Motor neuron (in vitro differentiated cells): ENCODE measurements around the gene RELL1. TPM values are rescaled to one million over a fixed set of nuclear protein-coding genes. Genes with fewer than 3 reads are reported as not detected.

Source experiments
- ATAC-seq, 8 experiments: fragments of 200-7000 bp; cut with Tn5 transposase; replicated peaks in 6 of 8; 2 replicates each; pipeline ENCODE4 v1.8.0; 2021; ENCODE audit warnings: mild to moderate bottlenecking in 8 of 8, moderate library complexity in 8 of 8
- H3K27ac ChIP-seq, 2 donors: fragments of 250-450 bp; sonication (Bioruptor Pico); 2 replicates each; pipeline ENCODE4 v1.9.0; 2021; ENCODE audit warnings: antibody characterized with exemption in 2 of 2, mild to moderate bottlenecking in 2 of 2, moderate library complexity in 1 of 2
- H3K4me1 ChIP-seq, 2 donors: fragments of 250-450 bp; sonication (Bioruptor Pico); replicated peaks in 1 of 2; 2 replicates each; pipeline ENCODE4 v1.6.1; 2021; ENCODE audit warnings: antibody characterized with exemption in 2 of 2, mild to moderate bottlenecking in 2 of 2, moderate library complexity in 1 of 2
- H3K4me3 ChIP-seq, 5 donors: fragments of 250-450 bp; sonication (Bioruptor Pico); 2 replicates each; pipeline ENCODE4 v1.9.0; 2021; ENCODE audit warnings: antibody characterized with exemption in 5 of 5, mild to moderate bottlenecking in 5 of 5, moderate library complexity in 4 of 5
- WGBS, 10 experiments: fragments of 450-650 bp; shearing (Covaris generic); methylation state at CpG; one replicate each; pipeline ENCODE4 v1.0.0; 2022; 5-methylcytosine and 5-hydroxymethylcytosine counted together
- in situ Hi-C, 9 experiments: fragments of 400-800 bp; cut with MboI; loops; one replicate each; pipeline ENCODE4 v1.15.0; 2021; ENCODE audit warnings: low sequenced_read_pairs in 9 of 9, low pct_unique_long_range_greater_than_20kb in 2 of 9; ENCODE audit not compliant: unreplicated experiment in 9 of 9
- total RNA-seq, 8 experiments: library from RNA; unstranded; fragments of 300-600 nt; gene quantifications; 2 replicates each; pipeline versions ENCODE4 v1.2.3 to v1.2.4, GENCODE V29; 2022

Gene RELL1
- total RNA-seq, 8 experiments from 2014 or later: 11.5 to 34.4 (median 13.3) TPM

GRCh38 chr4:37653601-37654000 is 32.6 kb downstream of the RELL1 start:
- WGBS, 10 experiments: 0 to 100% (median 92%) methylated on average over 1 of the region's 1 CpG; no CpG with 5 or more reads in 6 of the 10 experiments

GRCh38 chr4:37652747-37653527 is 33.2 kb downstream of the RELL1 start:
- H3K27ac ChIP-seq: no peak overlapping the region
- 79 to 100% (median 95%) methylated on average over 1 to 4 of the region's 4 CpGs; no CpG with 5 or more reads in 2 of the 10 experiments for WGBS, 10 experiments
- no peak for ATAC-seq
- in situ Hi-C loops: no loop called here
- H3K4me3 ChIP-seq: no peak overlapping the region
- H3K4me1 ChIP-seq: peaks cover 7 to 13% of the 10 kb centered on the region in 2 donors

More at GRCh38 chr4:37653601-37654000, 32.6 kb downstream of the RELL1 start:
- in situ Hi-C loops: no loop called here
- H3K4me3 ChIP-seq: no peak overlapping the region
- no peak for ATAC-seq
- H3K4me1 ChIP-seq: peaks cover 7 to 8% of the 10 kb centered on the region in 2 donors
- no peak overlapping the region for H3K27ac ChIP-seq

GRCh38 chr4:37651781-37652377 is 34.3 kb downstream of the RELL1 start:
- WGBS, 10 experiments: 57 to 100% (median 92%) methylated on average over 1 to 10 of the region's 13 CpGs; no CpG with 5 or more reads in 2 of the 10 experiments
- in situ Hi-C loops: no loop called here
- Histone ChIP-seq H3K4me1 (peaks cover 9 to 13% of the 10 kb centered on the region in 2 donors), H3K27ac (no peak overlapping the region), H3K4me3 (no peak overlapping the region)
- no peak for ATAC-seq

- WGBS, 10 experiments: 79 to 100% (median 92%) methylated on average over 2 to 3 of the region's 5 CpGs; no CpG with 5 or more reads in 6 of the 10 experiments
- in situ Hi-C loops: no loop called here
- ATAC-seq: no peak
- peaks cover 9 to 15% of the 10 kb centered on the region in 2 donors for H3K4me1 ChIP-seq
- H3K4me3 ChIP-seq: no peak overlapping the region
- no peak overlapping the region for H3K27ac ChIP-seq
Observed at GRCh38 chr4:37650481-37650880, 35.7 kb downstream of the RELL1 start.

GRCh38 chr4:37649268-37649667 is 36.9 kb downstream of the RELL1 start:
- Histone ChIP-seq H3K4me1 (peaks cover 9 to 15% of the 10 kb centered on the region in 2 donors), H3K4me3 (no peak overlapping the region), H3K27ac (peak overlapping the region in 1 of 2 donors; percentile 61)
- WGBS, 10 experiments: 38 to 100% (median 90%) methylated on average over 2 to 11 of the region's 11 CpGs; no CpG with 5 or more reads in 1 of the 10 experiments
- in situ Hi-C loops: no loop called here
- ATAC-seq: peak in 3 of 8 experiments; percentile 41 to 75 (median 52)

GRCh38 chr4:37648084-37648817 is 37.9 kb downstream of the RELL1 start:
- peak; percentile 95 to 100 (median 98) for ATAC-seq
- 20 to 100% (median 86%) methylated on average over 1 to 8 of the region's 8 CpGs; no CpG with 5 or more reads in 1 of the 10 experiments for WGBS, 10 experiments
- H3K4me1 ChIP-seq: peaks cover 9 to 15% of the 10 kb centered on the region in 2 donors
- no peak overlapping the region for H3K4me3 ChIP-seq
- in situ Hi-C loops: no loop called here
- H3K27ac ChIP-seq: peak overlapping the region in 1 of 2 donors; percentile 29

- in situ Hi-C loops: no loop called here
- peaks cover 9 to 20% of the 10 kb centered on the region in 2 donors for H3K4me1 ChIP-seq
- 82 to 100% (median 89%) methylated on average over 2 to 3 of the region's 3 CpGs for WGBS, 10 experiments
- peak in 1 of 8 experiments; percentile 9 for ATAC-seq
- H3K4me3 ChIP-seq: no peak overlapping the region
- no peak overlapping the region for H3K27ac ChIP-seq
Observed at GRCh38 chr4:37646247-37646646, 39.9 kb downstream of the RELL1 start.

- WGBS, 10 experiments: 64 to 100% (median 90%) methylated on average over 1 to 4 of the region's 4 CpGs; no CpG with 5 or more reads in 1 of the 10 experiments
- H3K4me3 ChIP-seq: no peak overlapping the region
- no peak for ATAC-seq
- peaks cover 9 to 20% of the 10 kb centered on the region in 2 donors for H3K4me1 ChIP-seq
- in situ Hi-C loops: no loop called here
- H3K27ac ChIP-seq: no peak overlapping the region
Observed at GRCh38 chr4:37645736-37646135, 40.4 kb downstream of the RELL1 start.

- H3K4me3 ChIP-seq: no peak overlapping the region
- in situ Hi-C loops: no loop called here
- H3K4me1 ChIP-seq: peaks cover 9 to 20% of the 10 kb centered on the region in 2 donors
- H3K27ac ChIP-seq: no peak overlapping the region
- no peak for ATAC-seq
- 75 to 96% (median 87%) methylated on average over 3 to 9 of the region's 9 CpGs; no CpG with 5 or more reads in 3 of the 10 experiments for WGBS, 10 experiments
Observed at GRCh38 chr4:37644962-37645361, 41.2 kb downstream of the RELL1 start.

GRCh38 chr4:37641886-37642849 is 44.0 kb downstream of the RELL1 start:
- Histone ChIP-seq H3K27ac (no peak overlapping the region), H3K4me1 (peaks cover 0 to 7% of the 10 kb centered on the region in 2 donors), H3K4me3 (no peak overlapping the region)
- ATAC-seq: no peak
- in situ Hi-C loops: no loop called here
- 57 to 90% (median 80%) methylated on average over 2 to 9 of the region's 11 CpGs; no CpG with 5 or more reads in 1 of the 10 experiments for WGBS, 10 experiments

GRCh38 chr4:37641352-37641751 is 44.8 kb downstream of the RELL1 start:
- no peak overlapping the region for H3K27ac ChIP-seq
- no peak overlapping the region for H3K4me3 ChIP-seq
- in situ Hi-C loops: no loop called here
- no peak for ATAC-seq
- WGBS, 10 experiments: 73 to 100% (median 93%) methylated on average over 1 to 3 of the region's 3 CpGs; no CpG with 5 or more reads in 3 of the 10 experiments
- H3K4me1 ChIP-seq: peaks cover 0 to 7% of the 10 kb centered on the region in 2 donors
